Esophagus muscularis mucosa (tissue), 4 donors: ENCODE measurements around the gene CNTNAP2.

Experiments used
- CTCF ChIP-seq, 3 experiments: fragments of 200-600 bp in 2 of 3; fragments of 450-650 bp in 1 of 3; sonication (generic) in 2 of 3; IDR thresholded peaks; one replicate each; pipeline ENCODE4 v1.5.1; 2017 to 2019; ENCODE audit warnings: antibody characterized with exemption in 3 of 3, mild to moderate bottlenecking in 2 of 3, moderate library complexity in 1 of 3
- EP300 ChIP-seq: sonication (generic); formaldehyde crosslinking; IDR thresholded peaks from one replicate; pipeline ENCODE4 v1.6.1; 2017; ENCODE audit warnings: antibody characterized with exemption
- POLR2AphosphoS5 ChIP-seq, 2 donors: sonication (generic); formaldehyde crosslinking; IDR thresholded peaks; one replicate each; pipeline ENCODE4 v1.6.1; 2017; ENCODE audit warnings: antibody characterized with exemption in 2 of 2

- TF ChIP-seq CTCF (IDR thresholded peaks at IDR 0.05) (no peak), POLR2AphosphoS5 (IDR thresholded peaks at IDR 0.05) (no peak), EP300 (no peak)
Measured at GRCh38 chr7:148153616-148154284, 2037.1 kb downstream of the CNTNAP2 start.
